Heart left ventricle (tissue), 16 donors: ENCODE measurements around the gene EIF4G1. TPM values are rescaled to one million over a fixed set of nuclear protein-coding genes. Genes with fewer than 3 reads are reported as not detected.

Experiments used
- ATAC-seq, 4 donors: fragments of 200-7000 bp; cut with Tn5 transposase; one replicate each; pipeline ENCODE4 v1.9.1; 2020 to 2022; ENCODE audit warnings: moderate library complexity in 4 of 4, mild to moderate bottlenecking in 3 of 4, moderate number of reproducible peaks in 1 of 4
- DNase-seq, 5 donors: peaks; one replicate each; pipeline ENCODE4 v3.0.0-alpha.2; 2020
- H3K27ac ChIP-seq, 12 donors: fragments of 200-600 bp; sonication (generic) in 4 of 12; one replicate each; pipeline versions ENCODE4 v1.5.0 to v1.8.0; 2016 to 2022; ENCODE audit warnings: mild to moderate bottlenecking in 2 of 12
- H3K27me3 ChIP-seq, 9 donors: fragments of 200-600 bp; sonication (generic) in 2 of 9; one replicate each; pipeline versions ENCODE4 v1.5.1 to v1.8.0; 2016 to 2022; ENCODE audit warnings: mild to moderate bottlenecking in 3 of 9
- H3K36me3 ChIP-seq, 9 donors: fragments of 200-600 bp; sonication (generic) in 2 of 9; one replicate each; pipeline versions ENCODE4 v1.5.0 to v1.8.0; 2018 to 2022; ENCODE audit warnings: mild to moderate bottlenecking in 2 of 9
- H3K4me1 ChIP-seq, 12 donors: fragments of 200-600 bp; sonication (generic) in 4 of 12; one replicate each; pipeline versions ENCODE4 v1.5.0 to v1.8.0; 2016 to 2022; ENCODE audit warnings: mild to moderate bottlenecking in 3 of 12
- H3K4me3 ChIP-seq, 12 donors: fragments of 200-600 bp; sonication (generic) in 4 of 12; one replicate each; pipeline versions ENCODE4 v1.5.0 to v1.8.0; 2017 to 2022; ENCODE audit warnings: mild to moderate bottlenecking in 9 of 12, moderate library complexity in 4 of 12
- H3K9me3 ChIP-seq, 12 donors: fragments of 200-600 bp; sonication (generic) in 4 of 12; one replicate each; pipeline versions ENCODE4 v1.5.0 to v1.8.0; 2016 to 2022; ENCODE audit warnings: mild to moderate bottlenecking in 1 of 12
- CTCF ChIP-seq, 12 donors: fragments of 200-600 bp; sonication (generic) in 4 of 12; IDR thresholded peaks; one replicate each; pipeline versions ENCODE4 v1.5.0 to v1.8.0; 2018 to 2022; ENCODE audit warnings: antibody characterized with exemption in 12 of 12, mild to moderate bottlenecking in 5 of 12
- POLR2A ChIP-seq, 2 donors: fragments of 450-650 bp; IDR thresholded peaks; one replicate each; pipeline ENCODE4 v1.6.1; 2017; ENCODE audit warnings: antibody characterized with exemption in 2 of 2, mild to moderate bottlenecking in 2 of 2, moderate library complexity in 2 of 2
- WGBS, 4 donors: extraction: QIAGEN DNeasy Blood & Tissue Kit in 2 of 4; methylation state at CpG; one replicate each; pipeline versions ENCODE4 v1.1.5 to v1.1.7; 2013 to 2018; 5-methylcytosine and 5-hydroxymethylcytosine counted together
- intact Hi-C, 10 donors: fragments of 100-400 bp; cut with DNase I; formaldehyde crosslinking; loops; one replicate each; pipeline versions ENCODE4 v1.11.1 to v1.14.2; 2022
- polyA plus RNA-seq, 2 donors: library from polyadenylated mRNA; stranded (reverse); fragments of 200-250 nt; gene quantifications; one replicate each; pipeline ENCODE4 v1.2.3, GENCODE V29; 2013
- total RNA-seq, 9 donors: library from RNA; depleted of rRNA in 2 of 9; stranded (reverse); fragments of >200 nt in 2 of 9; fragmentation: NEBNext Ultra II Directional in 3 of 9; extraction: Animal tissue kit (Norgen Biotek cat#: 25700) in 3 of 9; gene quantifications; one replicate each; pipeline versions ENCODE4 v1.1.0 to v1.2.4, GENCODE V29; 2016 to 2023
- donor health status: ischemic (EF 13 %, LVEDD 7.1; RV severe dilation, severe dysfunction).
- donor health status: healthy with polysubstance abuse.
- donor health status: DM: no; HTN: yes; CAD: no.
- donor health status: DM: no; HTN: no; CAD: no.
- donor health status: ischemic (EF 25% LVEDD 6.9; RV normal size, moderate dysfunction).
- donor health status: ischemic (EF 25% LVEDD 5.7; RV mildly dilated, moderate dysfunction).
- donor health status: healthy.
- donor health status: DM: yes; HTN: yes; CAD: no.
- donor health status: ischemic (EF 35%, LVEDD 5.7; RV mildly dilated, moderate dysfunction).
- donor health status: nonischemic (EF 11% LVEDD 7.7; RV severe dilation, severe dysfunction).
- donor health status: DM: yes; HTN: yes; CAD: no.
- donor health status: PGD.
- donor health status: ischemic (EF 29% LVEDD 5.4; RV normal size, mild dysfunction).
- donor health status: nonischemic (EF 23%, LVEDD 6.1; RV moderate dilation, normal function).

Gene EIF4G1
- total and polyA plus RNA-seq, 11 donors, result 178 to 407 (median 229) TPM

- 92 to 98% (median 93%) methylated on average over 8 to 15 of the region's 15 CpGs for WGBS, 4 donors
- Histone ChIP-seq H3K27ac (no peak overlapping the region), H3K36me3 (peaks cover 0 to 28% (median 0%) of the 10 kb centered on the region in 9 donors), H3K27me3 (peaks cover 0 to 49% (median 25%) of the 10 kb centered on the region in 9 donors), H3K4me1 (peaks cover 0 to 33% (median 21%) of the 10 kb centered on the region in 12 donors), H3K9me3 (no peaks in the 10 kb centered on the region), H3K4me3 (no peak overlapping the region)
- TF ChIP-seq POLR2A (IDR thresholded peaks at IDR 0.05), result no peak
- no peak for TF ChIP-seq CTCF (IDR thresholded peaks at IDR 0.05)
- no peak for ATAC-seq
- DNase-seq, result no peak
- intact Hi-C loops, result no loop called here
Observed at GRCh38 chr3:184383033-184383740, 68.8 kb downstream of the EIF4G1 start.

DNA sequence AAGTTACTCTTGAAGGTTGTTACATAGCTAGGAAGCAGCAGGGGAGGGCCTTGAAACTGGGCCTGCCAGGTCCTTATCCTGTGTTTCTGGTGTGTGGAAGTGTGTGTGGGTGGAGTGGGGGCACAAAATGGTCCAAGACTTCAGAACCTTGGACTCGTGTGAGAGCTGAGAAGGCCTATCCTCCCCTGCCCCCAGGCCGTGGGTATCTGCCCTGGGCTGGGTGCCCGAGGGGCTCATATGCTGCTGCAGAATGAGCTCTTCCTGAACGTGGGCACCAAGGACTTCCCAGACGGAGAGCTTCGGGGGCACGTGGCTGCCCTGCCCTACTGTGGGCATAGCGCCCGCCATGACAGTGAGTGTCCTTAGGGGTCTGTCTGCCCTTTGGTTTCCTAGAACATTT lies 69.9 kb downstream of the EIF4G1 start:
- DNase-seq (no peak), ATAC-seq (no peak)
- Histone ChIP-seq H3K9me3 (no peaks in the 10 kb centered on the region), H3K27me3 (peaks cover 0 to 38% (median 21%) of the 10 kb centered on the region in 9 donors), H3K4me1 (peaks cover 0 to 25% (median 15%) of the 10 kb centered on the region in 12 donors), H3K4me3 (no peak overlapping the region), H3K27ac (no peak overlapping the region), H3K36me3 (peaks cover 0 to 28% (median 0%) of the 10 kb centered on the region in 9 donors)
- no peak for TF ChIP-seq CTCF (IDR thresholded peaks at IDR 0.05)
- no peak for TF ChIP-seq POLR2A (IDR thresholded peaks at IDR 0.05)
- intact Hi-C loops, result no loop called here
- 84 to 91% (median 86%) methylated on average over 9 of the region's 9 CpGs for WGBS, 4 donors

Other genes starting within 250 kb of the EIF4G1 start
- not detected for gene HTR3E, start 217.5 kb upstream of the EIF4G1 start, total RNA-seq
- gene HTR3E, start 217.5 kb upstream of the EIF4G1 start, polyA plus RNA-seq, result not detected
- 10 to 100 TPM; 24.5 to 39.0 (median 30.9) TPM for gene EIF2B5, start 179.2 kb upstream of the EIF4G1 start, total RNA-seq
- 10 to 100 TPM; 28.5 to 58.2 TPM for gene EIF2B5, start 179.2 kb upstream of the EIF4G1 start, polyA plus RNA-seq
- 10 to 100 TPM; 53.4 to 94.2 (median 70.9) TPM for gene DVL3, start 159.2 kb upstream of the EIF4G1 start, total RNA-seq
- 10 to 100 TPM; 36.3 to 59.8 TPM for gene DVL3, start 159.2 kb upstream of the EIF4G1 start, polyA plus RNA-seq
- gene AP2M1, start 139.8 kb upstream of the EIF4G1 start, total RNA-seq, result 100 to 1,000 TPM; 225 to 400 (median 337) TPM
- gene AP2M1, start 139.8 kb upstream of the EIF4G1 start, polyA plus RNA-seq, result 100 to 1,000 TPM; 291 to 431 TPM
- gene ABCF3, start 128.4 kb upstream of the EIF4G1 start, total RNA-seq, result 10 to 100 TPM; 58.2 to 81.9 (median 69.2) TPM
- 10 to 100 TPM; 63.4 to 80.5 TPM for gene ABCF3, start 128.4 kb upstream of the EIF4G1 start, polyA plus RNA-seq
- not detected for gene VWA5B2, start 85.0 kb upstream of the EIF4G1 start, total RNA-seq
- under 1 TPM in 1 of 2 donors, not detected in 1; 0.11 TPM for gene VWA5B2, start 85.0 kb upstream of the EIF4G1 start, polyA plus RNA-seq
- 10 to 100 TPM; 10.9 to 49.1 (median 17.0) TPM for gene ALG3, start 65.6 kb upstream of the EIF4G1 start, total RNA-seq
- 10 to 100 TPM; 15.5 to 68.1 TPM for gene ALG3, start 65.6 kb upstream of the EIF4G1 start, polyA plus RNA-seq
- 1 to 10 TPM in 7 of 9 donors, under 1 TPM in 2; 0.66 to 4.2 (median 2.1) TPM for gene EEF1AKMT4, start 64.9 kb upstream of the EIF4G1 start, total RNA-seq
- 10 to 100 TPM in 1 of 2 donors, 1 to 10 TPM in 1; 1.9 to 16.7 TPM for gene EEF1AKMT4, start 64.9 kb upstream of the EIF4G1 start, polyA plus RNA-seq
- gene CAMK2N2, start 53.1 kb upstream of the EIF4G1 start, total RNA-seq, result under 1 TPM in 4 of 9 donors, not detected in 5; 0.17 to 0.37 (median 0.29) TPM
- under 1 TPM in 1 of 2 donors, not detected in 1; 0.14 TPM for gene CAMK2N2, start 53.1 kb upstream of the EIF4G1 start, polyA plus RNA-seq
- gene ECE2, start 38.6 kb upstream of the EIF4G1 start, total RNA-seq, result under 1 TPM in 1 of 9 donors, not detected in 8; 0.10 TPM
- gene ECE2, start 38.6 kb upstream of the EIF4G1 start, polyA plus RNA-seq, result not detected
- 100 to 1,000 TPM; 198 to 314 (median 232) TPM for gene PSMD2, start 15.4 kb upstream of the EIF4G1 start, total RNA-seq
- gene PSMD2, start 15.4 kb upstream of the EIF4G1 start, polyA plus RNA-seq, result 100 to 1,000 TPM in 1 of 2 donors, 10 to 100 TPM in 1; 82.3 to 443 TPM
- gene FAM131A, start 23.0 kb downstream of the EIF4G1 start, total RNA-seq, result 10 to 100 TPM; 21.9 to 53.2 (median 30.9) TPM
- gene FAM131A, start 23.0 kb downstream of the EIF4G1 start, polyA plus RNA-seq, result 10 to 100 TPM; 24.1 to 36.9 TPM
- gene CLCN2, start 47.0 kb downstream of the EIF4G1 start, total RNA-seq, result 1 to 10 TPM; 1.3 to 3.6 (median 2.0) TPM
- gene CLCN2, start 47.0 kb downstream of the EIF4G1 start, polyA plus RNA-seq, result 1 to 10 TPM; 1.2 to 2.7 TPM
- gene POLR2H, start 47.1 kb downstream of the EIF4G1 start, total RNA-seq, result 10 to 100 TPM; 15.2 to 40.3 (median 22.1) TPM
- gene POLR2H, start 47.1 kb downstream of the EIF4G1 start, polyA plus RNA-seq, result 10 to 100 TPM; 37.9 to 51.4 TPM
- under 1 TPM in 4 of 9 donors, not detected in 5; 0.12 to 0.68 (median 0.29) TPM for gene THPO, start 63.6 kb downstream of the EIF4G1 start, total RNA-seq
- under 1 TPM; 0.19 to 0.36 TPM for gene THPO, start 63.6 kb downstream of the EIF4G1 start, polyA plus RNA-seq
- gene CHRD, start 65.4 kb downstream of the EIF4G1 start, total RNA-seq, result 1 to 10 TPM; 2.0 to 7.4 (median 4.8) TPM
- 1 to 10 TPM; 3.9 to 6.3 TPM for gene CHRD, start 65.4 kb downstream of the EIF4G1 start, polyA plus RNA-seq
- gene EPHB3, start 247.2 kb downstream of the EIF4G1 start, total RNA-seq, result 1 to 10 TPM in 8 of 9 donors, under 1 TPM in 1; 1.00 to 4.6 (median 2.4) TPM
- gene EPHB3, start 247.2 kb downstream of the EIF4G1 start, polyA plus RNA-seq, result 1 to 10 TPM; 1.4 TPM